GM18867 (cell line): ENCODE data around the gene LGR4.
"Not testable (repeated sequence)": the region's sequence is repeated elsewhere in the genome, so short reads cannot be mapped to it uniquely, and the experiment has no call there.

Experiments
- ATAC-seq: cut with Tn5 transposase; IDR thresholded peaks from one replicate; pipeline ENCODE4 v1.9.1; 2021; ENCODE audit warnings: mild to moderate bottlenecking, moderate library complexity; ENCODE audit not compliant: unreplicated experiment

Gene LGR4

DNA sequence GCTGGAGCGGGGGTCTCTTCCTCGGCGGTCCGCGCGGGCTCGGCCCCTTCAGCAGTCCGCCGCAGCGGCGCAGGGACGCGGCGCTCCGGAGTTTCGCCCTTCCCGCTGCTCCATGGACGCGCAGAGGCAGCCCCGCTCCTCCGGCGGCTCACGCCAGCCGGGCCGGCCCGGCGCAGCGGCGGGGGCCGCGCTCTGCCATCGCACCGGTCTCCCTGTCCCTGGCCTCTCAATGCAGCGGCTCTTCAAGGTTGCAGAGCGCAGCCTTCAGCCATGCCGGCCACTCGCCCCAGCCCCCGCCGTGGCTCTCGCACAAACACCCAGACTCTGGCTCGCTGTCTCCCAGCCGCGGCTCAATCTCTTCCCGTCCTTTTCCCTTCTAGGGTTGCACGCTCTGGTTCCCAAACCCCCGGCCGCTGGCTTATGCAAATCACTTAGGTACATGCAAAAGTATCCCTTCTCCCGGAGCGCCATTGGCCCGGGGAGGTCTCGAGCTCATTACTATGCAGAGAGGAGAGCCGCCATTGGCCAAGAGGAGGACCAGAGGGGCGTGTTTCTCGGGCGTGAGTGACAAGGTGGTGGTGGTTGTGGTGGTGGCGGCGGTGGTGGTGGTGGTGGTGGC, at the start of gene LGR4:
Gene LGR4, minus strand, starts transcription at position 393 of the 619 bp plus-strand sequence. CDS start 488 bp downstream, outside the sequence.
- peak; percentile 88 for ATAC-seq

DNA sequence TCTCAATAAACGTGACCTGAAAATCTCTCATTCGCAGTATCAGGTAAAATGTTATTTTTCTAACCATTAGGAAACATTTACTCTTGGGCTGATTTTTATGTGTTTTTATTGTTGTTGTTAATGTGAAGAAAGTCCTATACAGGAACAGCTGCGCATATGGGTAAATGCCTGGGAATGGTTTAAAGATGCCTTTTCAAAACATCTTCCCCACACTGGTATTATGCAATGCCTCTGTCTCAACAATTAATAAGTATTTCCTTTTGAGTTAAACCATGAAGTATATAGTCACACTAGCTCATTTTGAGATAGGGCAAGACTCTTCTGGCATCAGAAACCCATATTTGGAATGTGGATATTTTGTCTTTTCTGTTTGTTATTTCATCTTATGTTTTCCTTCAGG, 47.6 kb upstream of the LGR4 start:
- ATAC-seq, result no peak

DNA sequence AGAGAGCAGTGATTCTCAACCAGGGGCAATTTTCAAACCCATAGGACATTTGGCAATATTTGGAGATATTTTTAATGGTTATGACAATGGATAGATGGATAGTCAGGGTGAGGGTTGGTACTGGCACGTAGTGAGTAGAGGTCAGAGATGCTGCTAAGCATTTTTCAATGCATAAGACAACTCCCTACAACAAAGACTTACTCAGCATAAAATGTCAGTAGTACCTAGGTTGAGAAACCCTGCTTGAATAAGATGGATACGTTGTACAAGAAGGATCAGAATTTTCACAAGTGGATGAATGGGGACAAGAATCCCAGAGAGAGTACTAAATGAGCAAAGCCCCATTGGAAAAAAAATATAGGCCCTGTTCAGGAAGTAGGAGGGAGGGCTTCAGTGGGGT, 45.9 kb upstream of the LGR4 start:
- ATAC-seq, result no peak

DNA sequence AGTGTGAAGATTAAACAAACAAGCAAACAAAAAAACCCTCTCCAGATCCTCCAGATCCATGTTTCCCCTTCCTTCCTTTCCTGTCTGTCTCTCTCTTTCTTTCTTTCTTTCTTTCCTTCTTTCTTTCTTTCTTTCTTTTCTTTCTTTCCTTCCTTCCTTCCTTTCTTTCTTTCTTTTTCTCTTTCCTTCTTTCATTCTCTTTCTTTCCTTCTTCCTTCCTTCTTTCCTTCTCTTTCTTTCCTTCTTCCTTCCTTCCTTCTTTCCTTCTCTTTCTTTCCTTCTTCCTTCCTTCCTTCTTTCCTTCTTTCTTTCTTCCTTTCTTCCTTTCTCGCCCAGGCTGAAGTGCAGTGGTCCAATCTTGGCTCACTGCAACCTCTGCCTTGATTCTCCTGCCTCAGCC, 44.9 kb upstream of the LGR4 start:
- not testable (repeated sequence) for ATAC-seq

DNA sequence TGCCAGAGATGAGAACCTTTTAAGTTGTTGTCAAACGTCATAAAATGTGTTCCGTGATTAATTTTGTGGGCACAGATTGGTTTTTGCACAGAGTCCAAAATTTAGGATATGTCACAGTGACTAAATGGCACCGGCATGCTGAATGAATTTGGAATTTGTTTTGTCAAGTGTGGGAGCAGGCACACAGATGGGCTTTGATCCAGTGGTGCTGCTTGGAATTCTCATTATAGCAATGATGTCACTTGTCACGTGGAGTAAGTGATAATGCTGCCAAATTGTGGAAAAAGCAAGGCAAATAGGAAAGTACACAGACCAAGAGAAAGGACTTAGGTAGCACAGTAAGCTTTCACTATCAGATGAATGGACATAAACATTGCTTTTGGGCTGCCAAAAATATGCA, 42.0 kb upstream of the LGR4 start:
- no peak for ATAC-seq

DNA sequence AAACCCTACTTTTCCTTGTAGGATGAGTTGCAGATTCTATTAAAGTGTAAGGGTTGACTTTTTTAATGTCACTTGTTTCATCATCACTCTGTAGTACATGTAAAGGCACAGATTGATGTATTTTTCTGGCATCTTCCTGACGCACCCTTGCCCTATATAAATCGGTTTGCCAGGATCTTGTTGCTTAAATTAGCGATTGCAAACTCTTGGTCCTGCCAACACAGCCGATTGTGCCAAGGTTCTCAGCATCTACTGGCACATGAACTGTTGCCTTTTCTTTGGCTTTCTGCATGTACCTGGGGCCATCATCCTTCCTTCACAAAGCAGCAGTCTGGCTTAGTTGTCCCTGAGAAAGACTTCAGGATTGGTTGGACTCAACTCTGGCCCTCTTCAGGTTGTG, 41.5 kb upstream of the LGR4 start:
- ATAC-seq, result no peak

- no peak for ATAC-seq
Observed at GRCh38 chr11:27513389-27513788, 40.8 kb upstream of the LGR4 start.

- ATAC-seq, result no peak
Observed at GRCh38 chr11:27512238-27512637, 39.6 kb upstream of the LGR4 start.

DNA sequence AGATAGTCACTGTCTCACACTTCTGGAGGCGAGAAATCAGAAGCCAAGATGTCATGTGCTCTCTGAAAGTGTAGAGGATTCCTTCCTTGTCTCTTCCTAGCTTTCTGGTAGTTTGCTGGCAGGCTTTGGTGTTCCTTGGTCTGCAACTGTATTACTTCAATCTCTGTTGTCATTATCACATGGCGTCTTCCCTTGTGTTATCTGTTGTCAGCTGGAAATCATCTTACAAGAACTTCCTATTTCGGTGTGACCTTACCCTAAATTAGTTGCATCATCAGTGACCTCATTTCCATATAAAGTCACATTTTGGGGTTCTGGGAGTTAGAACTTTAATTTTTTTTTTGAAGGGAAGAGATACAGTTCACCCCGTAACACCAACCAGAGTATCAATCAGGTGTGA, 37.3 kb upstream of the LGR4 start:
- no peak for ATAC-seq

- no peak for ATAC-seq
Observed at GRCh38 chr11:27507557-27508322, 35.1 kb upstream of the LGR4 start.

GRCh38 chr11:27506200-27507182, 33.9 kb upstream of the LGR4 start, which contains the start of gene LIN7C:
Gene LIN7C, minus strand, starts transcription at chr11:27506769. Its CDS starts 17 bp downstream, at chr11:27506752.
- ATAC-seq, result peak; percentile 95

GRCh38 chr11:27505781-27506180, 33.2 kb upstream of the LGR4 start:
- ATAC-seq, result peak; percentile 4

- no peak for ATAC-seq
Observed at GRCh38 chr11:27504205-27504604, 31.6 kb upstream of the LGR4 start.

DNA sequence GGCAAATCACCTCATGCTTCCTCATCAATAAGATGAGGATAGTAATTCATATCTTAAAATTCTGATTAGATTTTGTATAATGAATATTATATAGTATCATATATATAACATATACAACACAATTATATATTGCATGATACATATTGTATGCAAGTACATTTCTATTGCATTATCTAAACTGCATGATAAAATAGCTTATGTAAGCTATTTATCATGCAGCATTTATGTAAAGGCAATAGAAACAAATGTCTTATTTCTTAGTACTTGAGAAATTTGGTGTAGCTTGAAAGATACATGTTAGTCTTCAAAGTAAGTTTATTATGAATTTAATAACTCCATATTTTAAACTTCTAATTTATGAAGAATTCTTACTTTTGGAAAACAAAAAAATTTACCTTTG, 28.5 kb upstream of the LGR4 start:
- no peak for ATAC-seq

- ATAC-seq, result no peak
Observed at GRCh38 chr11:27497911-27498310, 25.3 kb upstream of the LGR4 start.

DNA sequence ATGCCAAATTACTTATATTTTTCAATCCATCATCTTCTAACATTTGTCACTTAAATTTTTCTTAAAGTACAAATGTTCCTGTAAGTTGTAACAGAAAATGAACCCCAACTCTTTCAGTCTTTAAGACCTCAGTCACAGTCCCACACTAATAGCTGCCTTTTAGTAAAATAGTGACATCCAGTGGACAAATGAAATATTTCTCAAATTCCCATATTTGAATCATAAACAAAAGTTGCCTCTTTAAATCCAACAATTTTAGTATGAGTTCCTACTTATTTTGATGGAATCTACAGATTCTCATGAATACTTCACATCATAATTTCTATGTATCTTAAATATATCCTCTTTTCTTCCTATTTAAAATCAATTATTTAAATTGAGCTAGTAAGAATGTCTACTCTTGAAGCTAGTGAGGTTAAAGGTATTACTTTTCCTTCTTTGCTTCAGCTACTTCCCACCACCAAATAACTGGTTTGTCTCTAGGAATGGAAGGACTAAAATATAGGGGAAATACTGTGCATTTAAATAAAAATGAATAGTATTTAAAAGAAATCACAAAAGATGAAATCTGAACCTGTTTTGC, 24.8 kb upstream of the LGR4 start:
- peak; percentile 68 for ATAC-seq

DNA sequence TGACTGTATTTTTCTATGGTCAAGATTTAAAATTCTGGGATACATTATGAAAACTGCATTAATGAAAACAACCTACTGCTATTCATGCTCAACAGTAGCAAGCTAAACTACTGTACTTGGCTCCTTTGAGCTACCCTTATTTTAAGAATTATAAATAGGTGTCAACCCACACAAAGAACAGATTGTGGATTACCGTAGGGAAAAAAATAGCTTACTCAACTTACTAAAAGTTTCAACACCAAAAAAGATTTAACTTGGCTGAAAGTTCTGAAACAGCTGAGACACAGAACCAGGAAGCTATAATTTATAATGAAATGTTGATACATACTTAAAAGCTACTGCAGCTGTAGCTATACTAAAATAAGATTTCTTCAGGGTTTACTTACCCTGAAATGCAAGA, 23.9 kb upstream of the LGR4 start:
- ATAC-seq, result no peak

GRCh38 chr11:27495710-27496300, 23.2 kb upstream of the LGR4 start:
- no peak for ATAC-seq

- ATAC-seq, result no peak
Observed at GRCh38 chr11:27489092-27489491, 16.5 kb upstream of the LGR4 start.

DNA sequence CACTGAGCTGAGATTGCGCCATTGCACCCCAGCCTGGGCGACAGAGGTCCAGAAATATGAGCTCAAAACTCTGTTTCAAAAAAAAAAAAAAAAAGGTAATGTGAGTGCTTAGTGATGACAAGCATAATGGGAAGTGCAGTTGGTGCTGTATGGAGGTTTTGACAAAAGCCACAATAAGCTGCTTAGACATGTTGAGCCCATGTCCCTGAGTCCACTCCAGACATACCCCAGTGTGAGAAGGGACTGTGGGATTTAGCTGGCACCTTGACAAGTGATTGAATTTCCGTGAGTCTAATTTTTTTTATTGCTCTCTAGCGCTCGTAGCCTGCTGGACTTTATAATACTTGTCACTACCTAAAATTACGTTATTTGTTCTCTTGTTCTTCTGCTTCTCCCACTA, 15.1 kb upstream of the LGR4 start:
- no peak for ATAC-seq
